Muscle of back (tissue), 11 donors: ENCODE results near the gene PPP1CC. TPM values are rescaled to one million over a fixed set of nuclear protein-coding genes. Genes with fewer than 3 reads are reported as not detected.

Experiments
- DNase-seq, 3 donors: peaks; one replicate each; pipeline versions ENCODE4 v3.0.0 to v3.0.0-alpha.2; 2013
- polyA plus RNA-seq, 10 donors: library from polyadenylated mRNA; unstranded; fragments of 120-200 nt; gene quantifications; one replicate each; pipeline ENCODE4 v1.2.1, GENCODE V29; 2013; ENCODE audit not compliant: insufficient read length in 10 of 10

Gene PPP1CC
- polyA plus RNA-seq, 10 donors = 107 to 147 (median 130) TPM

DNA sequence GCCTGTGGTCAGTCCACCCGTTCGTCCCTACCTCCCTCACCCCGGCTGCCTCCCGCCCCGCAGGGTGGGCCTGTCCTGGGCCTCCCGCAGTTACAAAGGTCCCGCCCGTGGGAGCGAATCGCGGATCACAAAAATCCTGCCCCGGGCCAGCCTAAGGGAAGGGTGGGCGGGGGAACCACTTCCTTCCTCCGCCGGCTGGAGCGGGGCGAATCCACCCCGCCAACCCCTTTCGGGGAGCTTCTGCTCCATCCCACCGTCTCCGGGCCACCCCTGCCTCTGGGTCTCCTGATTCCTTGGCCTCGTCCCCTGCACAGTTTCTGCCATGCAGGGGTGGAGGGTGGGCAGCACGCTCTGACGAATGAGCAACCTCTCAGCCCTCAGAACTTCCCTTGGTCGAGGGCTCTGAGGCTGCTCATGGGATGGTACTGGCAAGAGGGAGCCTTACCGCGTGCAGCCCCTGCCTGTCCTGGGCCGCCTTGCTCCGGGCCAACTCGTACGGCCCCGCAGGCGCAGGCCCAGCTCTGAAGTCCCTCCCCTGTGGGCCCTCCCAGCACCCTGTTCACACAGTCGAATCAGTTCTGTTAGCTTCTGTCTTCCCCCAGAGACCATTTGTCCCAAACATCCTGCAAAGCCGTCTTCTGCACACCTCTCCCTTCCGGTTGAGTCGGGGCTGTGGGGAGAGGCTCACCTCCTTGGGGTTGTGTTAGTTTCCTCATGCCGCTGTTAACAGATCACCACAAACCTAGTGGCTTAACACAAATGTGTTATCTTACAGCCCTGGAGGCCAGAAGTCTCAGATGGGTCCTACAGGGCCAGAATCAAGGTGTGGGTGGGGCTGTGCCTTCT lies 53.2 kb downstream of the PPP1CC start:
- DNase-seq = peak; percentile 13 to 88 (median 64)

DNA sequence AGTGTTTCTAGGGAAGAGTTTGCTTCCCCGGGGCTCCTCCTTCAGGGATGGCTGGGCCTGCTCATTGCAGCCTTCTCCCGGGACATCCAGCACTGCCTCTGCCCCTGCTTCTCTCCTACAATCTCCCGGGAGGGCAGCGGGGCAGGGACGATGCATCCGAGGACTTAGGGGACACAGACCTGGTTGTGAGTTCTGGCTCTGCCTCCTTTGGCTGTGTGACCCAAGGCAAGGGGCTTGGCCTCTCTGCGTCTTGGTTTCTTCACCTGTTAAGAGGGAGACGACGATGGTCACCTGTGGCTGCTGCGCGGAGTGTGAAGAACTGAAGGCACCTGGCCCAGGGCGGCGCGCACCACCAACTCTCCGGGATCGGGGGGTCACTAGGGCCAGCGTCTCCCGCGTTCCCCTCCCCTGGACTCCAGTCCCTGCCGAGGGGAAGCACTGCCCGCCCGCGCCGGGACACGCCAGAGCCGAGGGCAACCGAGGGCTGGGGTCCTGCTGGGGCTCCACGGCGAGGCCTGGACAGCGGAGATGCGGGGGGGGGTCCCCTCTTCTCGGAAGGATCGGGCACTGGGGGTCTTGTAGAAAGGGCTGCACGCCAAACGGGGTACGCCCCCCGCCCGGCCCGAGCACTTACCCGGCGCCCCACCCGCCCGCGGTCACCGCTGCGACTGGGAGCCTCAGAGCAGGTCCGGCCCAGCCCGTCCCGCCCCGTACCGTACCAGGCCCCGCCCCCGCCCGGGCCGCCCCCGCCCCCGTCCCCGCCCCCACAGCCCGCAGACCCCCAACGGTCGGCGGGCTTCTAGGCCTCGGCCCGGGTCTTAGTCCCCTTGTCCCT lies 54.0 kb downstream of the PPP1CC start, which contains the start of gene HVCN1:
Gene HVCN1 (minus strand): TSS at position 670 of the 835 bp plus-strand sequence. CDS start 5,870 bp downstream, outside the sequence.
- no peak for DNase-seq

DNA sequence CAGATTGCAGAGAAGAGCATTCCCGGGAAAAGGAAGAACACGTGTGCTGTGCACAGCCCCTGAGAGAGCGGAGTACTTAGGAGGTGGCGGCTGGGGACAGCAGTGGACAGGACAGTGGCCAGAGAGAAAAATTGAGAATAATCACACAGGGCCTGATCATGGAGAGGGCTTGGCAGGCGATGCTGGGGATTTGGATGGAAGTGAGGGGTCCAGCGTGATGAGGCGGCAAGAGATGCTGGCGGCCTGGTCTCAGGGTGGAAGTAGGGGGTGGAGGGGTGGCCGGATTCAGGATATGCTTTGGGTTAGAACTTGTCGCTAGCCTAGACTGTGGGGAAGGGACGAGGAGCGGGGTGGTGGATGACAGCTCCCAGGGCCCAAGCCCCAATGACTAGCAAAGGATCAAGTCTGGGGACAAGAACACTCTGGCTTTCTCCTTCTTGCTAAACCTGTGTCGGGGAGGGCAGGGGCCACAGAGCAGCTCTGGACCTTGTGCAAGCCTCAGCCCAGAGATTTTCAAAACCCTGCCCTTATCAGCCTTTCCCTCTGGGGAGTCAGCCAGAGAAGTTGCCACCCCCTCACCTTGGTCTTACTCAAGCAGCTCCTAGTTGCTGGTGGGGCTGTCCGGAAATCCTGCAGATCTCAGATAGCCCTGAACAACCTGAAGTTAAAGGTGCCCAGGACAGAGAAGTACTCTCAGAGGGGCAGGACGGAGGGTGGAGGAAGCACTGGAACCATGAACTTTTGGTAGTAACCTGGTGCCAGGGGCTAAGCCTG lies 55.1 kb downstream of the PPP1CC start:
- no peak for DNase-seq

DNA sequence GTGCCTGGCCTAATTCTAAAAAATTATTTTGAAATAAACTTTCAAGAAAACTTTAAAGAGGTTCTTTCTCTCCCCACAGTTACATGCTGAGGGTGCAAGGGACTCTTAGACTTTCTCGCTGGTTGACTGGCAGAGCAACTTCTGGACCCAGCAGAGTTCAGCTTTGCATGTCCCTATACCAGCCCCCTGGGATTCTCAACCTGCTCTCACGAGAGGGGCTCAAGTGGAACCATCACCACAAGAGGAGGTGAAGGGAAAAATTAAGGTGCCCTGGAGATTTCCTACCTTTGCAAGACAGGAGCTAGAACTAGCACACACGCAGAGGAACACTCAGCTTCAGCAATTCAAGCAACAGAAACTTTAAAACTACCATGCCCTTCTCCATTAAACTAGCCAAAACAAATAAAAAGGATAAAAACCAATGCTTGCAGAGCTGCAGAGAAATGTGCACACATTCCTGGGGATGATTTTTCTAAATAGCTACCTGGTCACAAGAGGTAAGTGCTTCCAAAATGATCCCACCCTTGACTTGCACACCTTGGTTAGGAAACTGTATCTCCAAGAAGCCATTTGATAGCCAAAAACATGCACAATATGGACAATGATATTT lies 56.3 kb downstream of the PPP1CC start:
- DNase-seq = no peak

DNA sequence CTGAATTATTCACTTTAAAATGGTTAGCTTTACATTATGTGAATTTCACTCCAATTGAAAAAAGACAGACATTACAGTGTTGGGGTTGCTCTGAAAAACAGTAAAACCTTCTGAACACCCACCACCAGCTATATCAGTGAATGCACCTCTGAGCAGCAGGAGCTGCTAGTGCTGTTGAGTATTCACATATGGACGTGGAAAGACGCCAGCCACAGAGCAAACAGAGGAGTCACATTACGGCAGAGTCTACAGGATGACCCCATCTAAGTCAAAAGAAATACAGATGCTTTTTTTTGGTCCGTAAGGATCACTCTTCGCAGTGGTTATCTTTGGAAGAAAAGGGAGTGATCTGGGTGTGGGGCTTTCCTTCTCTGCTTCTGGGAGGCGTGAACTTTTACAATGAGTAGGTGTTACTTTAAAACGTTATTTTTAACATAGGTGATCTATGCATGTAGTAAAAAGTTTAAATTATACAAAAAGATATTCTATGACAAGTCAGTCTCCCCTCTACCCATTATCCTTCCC lies 58.3 kb downstream of the PPP1CC start:
- peak in 1 of 3 donors; percentile 17 for DNase-seq

DNA sequence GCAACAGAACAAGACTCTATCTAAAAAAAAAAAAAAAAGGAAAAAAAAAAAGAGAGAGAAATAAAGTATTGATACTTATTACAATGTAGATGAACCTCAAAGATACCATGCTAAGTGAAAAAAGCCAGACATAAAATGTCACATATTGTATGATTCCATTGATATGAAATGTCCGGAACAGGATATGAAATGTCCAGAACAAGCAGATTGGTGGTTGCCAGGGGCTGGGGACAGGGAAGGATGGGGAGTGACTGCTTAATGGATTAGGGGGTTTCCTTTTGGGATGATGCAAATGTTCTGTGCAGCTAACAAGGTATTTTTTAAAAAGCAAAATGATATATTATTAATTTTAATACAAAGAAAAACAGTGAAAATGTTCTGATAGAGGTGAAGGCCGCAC lies 58.8 kb downstream of the PPP1CC start:
- no peak for DNase-seq

DNA sequence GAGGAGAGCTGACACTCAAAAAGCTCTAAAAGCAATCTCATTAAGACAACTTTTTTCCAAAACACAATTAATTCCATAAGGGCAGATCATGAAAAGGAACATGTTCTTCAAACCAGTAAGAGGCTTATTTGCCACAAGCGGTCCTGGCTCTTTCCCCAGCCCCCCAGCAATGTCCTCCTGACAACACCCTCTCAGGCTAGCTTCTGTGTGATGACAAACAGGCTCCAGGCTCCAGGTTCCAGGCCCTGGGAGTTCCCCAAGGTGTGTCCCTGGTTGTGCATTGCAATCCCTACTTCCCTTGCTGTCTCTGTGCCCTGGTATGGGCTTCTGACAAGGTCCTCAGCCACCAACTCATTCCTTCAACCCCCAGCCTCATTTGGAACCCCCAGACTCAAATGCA lies 62.7 kb downstream of the PPP1CC start:
- no peak for DNase-seq

DNA sequence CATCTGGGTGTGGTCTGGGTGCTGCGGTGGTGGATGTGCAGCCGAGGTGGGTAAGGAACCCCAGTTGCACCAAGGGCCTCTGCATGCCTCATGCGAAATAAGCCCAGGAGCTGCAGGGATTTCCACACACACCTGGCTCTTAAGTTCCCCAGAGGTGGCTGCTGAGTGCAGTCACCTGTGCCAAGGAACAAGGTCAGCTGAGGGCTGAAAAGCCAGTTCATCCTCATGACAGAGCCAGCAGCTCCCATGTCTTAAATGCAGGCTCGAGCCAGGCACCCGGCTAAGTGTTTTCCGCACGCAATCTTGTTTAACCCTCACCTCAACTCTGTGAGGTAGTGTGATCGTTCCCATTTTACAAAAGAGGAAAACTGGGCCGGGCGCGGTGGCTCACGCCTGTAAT lies 63.5 kb downstream of the PPP1CC start:
- no peak for DNase-seq

DNA sequence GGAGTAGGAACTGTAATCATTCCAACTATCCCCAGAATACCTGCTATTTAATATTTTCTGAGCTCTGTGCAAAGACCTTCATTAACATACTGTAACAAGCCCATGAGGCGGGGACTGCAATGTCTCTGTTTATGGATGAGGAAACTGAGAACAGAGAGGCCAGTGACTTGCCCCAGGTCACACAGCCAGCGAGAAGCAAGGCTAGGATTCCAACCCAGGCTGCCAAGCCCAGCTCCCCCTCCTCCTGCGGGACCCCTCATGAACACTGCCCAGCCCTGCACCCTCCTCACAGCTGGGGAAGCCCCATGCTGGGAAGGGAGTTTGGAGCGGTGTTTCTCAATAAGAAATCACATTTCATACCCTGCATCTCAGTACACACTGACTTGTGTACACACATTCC lies 64.7 kb downstream of the PPP1CC start:
- no peak for DNase-seq

DNA sequence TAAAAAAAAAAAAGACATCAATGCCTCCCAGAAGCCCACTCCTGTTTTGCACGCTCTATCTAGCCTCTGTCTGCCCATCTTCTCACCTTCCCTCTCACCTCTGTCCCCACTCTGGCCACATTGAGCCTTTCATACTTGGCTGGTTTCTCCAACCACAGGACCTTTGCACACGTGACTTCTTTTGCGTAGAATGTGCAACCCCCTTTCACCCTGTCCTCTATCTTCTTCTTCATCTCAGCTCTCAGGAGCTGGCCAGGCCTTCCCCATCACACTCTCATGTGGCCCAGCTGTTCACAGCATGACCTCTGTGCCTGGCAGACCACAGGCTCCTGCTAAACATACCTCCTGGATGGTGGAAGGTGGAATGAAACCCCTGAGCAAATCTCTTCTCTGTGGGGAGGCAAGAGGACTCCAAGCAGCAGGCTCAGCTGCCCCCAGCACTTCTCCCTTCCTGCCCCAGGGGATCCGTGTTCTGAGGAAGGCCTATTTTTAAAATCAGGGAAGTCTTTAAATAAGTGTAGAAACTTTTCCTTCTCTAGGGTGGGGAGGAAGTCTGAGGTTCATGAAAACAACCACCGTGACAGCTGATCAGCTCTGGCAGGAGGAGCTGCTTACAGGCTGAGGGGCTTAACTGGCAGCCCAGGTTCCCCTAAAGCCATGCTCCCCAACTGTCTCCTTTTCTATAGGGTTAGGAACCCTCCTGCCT lies 65.3 kb downstream of the PPP1CC start:
- DNase-seq = peak in 1 of 3 donors; percentile 42

DNA sequence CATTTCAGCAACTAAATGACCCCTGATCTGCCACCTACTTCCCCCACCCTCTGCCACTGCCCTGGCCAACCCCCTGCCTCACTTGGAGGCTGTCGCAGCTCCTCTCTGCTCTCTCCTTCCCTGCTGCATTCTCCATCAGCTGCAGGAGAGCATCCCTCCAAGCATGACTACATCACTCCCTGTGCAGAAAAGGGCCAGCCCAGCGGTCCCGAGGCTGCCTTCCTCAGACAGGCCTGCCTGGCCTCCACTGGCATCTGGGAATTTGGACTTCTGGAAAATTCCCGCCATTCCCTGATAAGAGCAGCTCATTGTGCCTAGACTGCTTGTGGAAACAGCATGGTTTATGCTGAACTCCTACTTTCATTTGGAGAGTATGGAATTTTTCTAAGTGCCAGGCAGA lies 66.5 kb downstream of the PPP1CC start:
- no peak for DNase-seq

DNA sequence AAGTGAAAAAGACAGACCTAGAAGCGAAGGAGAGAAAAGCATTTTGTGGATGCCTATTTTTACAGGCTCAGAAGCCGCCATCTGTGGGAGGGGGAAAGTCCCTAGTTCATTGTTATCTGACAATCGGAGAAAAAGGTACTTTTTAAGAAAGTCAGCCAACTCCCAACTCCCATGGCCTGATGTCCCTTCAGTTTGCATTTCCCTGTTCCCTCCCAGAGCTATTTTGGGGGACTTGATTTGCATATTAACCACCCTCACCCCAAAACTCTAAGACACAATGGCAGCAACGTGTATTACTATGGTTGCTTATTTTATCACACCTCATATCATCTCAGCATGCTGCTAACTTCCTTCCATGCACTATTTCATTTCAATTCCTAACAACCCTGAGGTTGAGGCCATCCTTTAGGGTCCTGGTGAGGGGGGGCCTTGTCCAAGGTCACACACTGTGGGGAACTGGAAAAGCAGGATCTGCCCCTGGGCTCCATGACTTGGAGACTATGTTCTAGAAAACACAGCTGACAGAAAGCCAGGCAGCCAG lies 72.5 kb downstream of the PPP1CC start:
- no peak for DNase-seq

Other genes starting within 250 kb of the PPP1CC start
- 100 to 1,000 TPM; 118 to 166 (median 134) TPM for gene VPS29, start 240.8 kb downstream of the PPP1CC start, polyA plus RNA-seq
- gene RAD9B, start 240.6 kb downstream of the PPP1CC start, polyA plus RNA-seq = 1 to 10 TPM; 2.0 to 6.3 (median 3.3) TPM
- 10 to 100 TPM in 9 of 10 donors, 1 to 10 TPM in 1; 9.6 to 15.0 (median 12.1) TPM for gene PPTC7, start 159.6 kb downstream of the PPP1CC start, polyA plus RNA-seq
- gene TCTN1, start 128.8 kb downstream of the PPP1CC start, polyA plus RNA-seq = 10 to 100 TPM; 15.6 to 32.4 (median 19.9) TPM
- gene HVCN1, start 53.8 kb downstream of the PPP1CC start, polyA plus RNA-seq = 1 to 10 TPM; 4.0 to 7.1 (median 5.0) TPM
- gene CCDC63, start 104.1 kb upstream of the PPP1CC start, polyA plus RNA-seq = under 1 TPM in 4 of 10 donors, not detected in 6; 0.13 to 0.18 (median 0.16) TPM
- 1,000 to 10,000 TPM in 6 of 10 donors, 100 to 1,000 TPM in 4; 224 to 2,054 (median 1,121) TPM for gene MYL2, start 177.7 kb upstream of the PPP1CC start, polyA plus RNA-seq